H1 (cell line): ENCODE data around the gene ASPG. TPM values are rescaled to one million over a fixed set of nuclear protein-coding genes. Genes with fewer than 3 reads are reported as not detected.

Source experiments
- CTCF ChIA-PET: fragments of 300-600 bp; sonication (Branson Sonifier 250); formaldehyde crosslinking; loops from one replicate; lab custom pipeline; 2021; ENCODE audit not compliant: partially characterized antibody; lab: Charles Lee
- POLR2A ChIA-PET: fragments of 300-600 bp; sonication (Branson Sonifier 250); formaldehyde crosslinking; loops from one replicate; lab custom pipeline; 2021; ENCODE audit warnings: inconsistent platforms; ENCODE audit not compliant: partially characterized antibody; lab: Charles Lee
- DNase-seq, 2 experiments: peaks; one replicate each; pipeline versions ENCODE4 v3.0.0 to v3.0.0-alpha.2; 2010 to 2022; ENCODE audit warnings: low spot score in 2 of 2, low read depth in 1 of 2, mixed read lengths in 1 of 2
- FAIRE-seq: peaks from 2 replicates; lab custom pipeline; 2011; peaks lifted over from hg19 to GRCh38; lab: Jason Lieb, UNC
- H2AFZ ChIP-seq: 2 replicates; pipeline ENCODE4 v1.8.1; 2012; ENCODE audit warnings: low read length, inconsistent platforms
- H2AK5ac ChIP-seq: 2 replicates; pipeline ENCODE4 v1.6.1; 2013; ENCODE audit warnings: low read depth, low read length
- H2BK120ac ChIP-seq: replicated peaks from 2 replicates; pipeline ENCODE3; 2013; ENCODE audit warnings: low read depth, low read length, inconsistent platforms
- H2BK12ac ChIP-seq: 2 replicates; pipeline ENCODE4 v1.6.1; 2013; ENCODE audit warnings: low read depth, low read length
- H2BK15ac ChIP-seq: 2 replicates; pipeline ENCODE4 v1.6.1; 2013; ENCODE audit warnings: low read length
- H2BK20ac ChIP-seq: 2 replicates; pipeline ENCODE4 v1.6.1; 2013; ENCODE audit warnings: low read length
- H2BK5ac ChIP-seq: 2 replicates; pipeline ENCODE4 v1.6.1; 2013; ENCODE audit warnings: low read depth, low read length
- H3K14ac ChIP-seq: 2 replicates; pipeline ENCODE4 v1.6.1; 2013; ENCODE audit warnings: inconsistent platforms; ENCODE audit not compliant: insufficient read length
- H3K18ac ChIP-seq: 2 replicates; pipeline ENCODE4 v1.6.1; 2013; ENCODE audit warnings: low read length; ENCODE audit errors: extremely low read depth
- H3K23ac ChIP-seq: 2 replicates; pipeline ENCODE4 v1.6.1; 2013; ENCODE audit warnings: inconsistent platforms; ENCODE audit not compliant: insufficient read length
- H3K23me2 ChIP-seq: 2 replicates; pipeline ENCODE4 v1.6.1; 2013; ENCODE audit warnings: low read depth, low read length
- H3K27ac ChIP-seq: 2 replicates; pipeline ENCODE4 v1.6.1; 2011; ENCODE audit warnings: low read depth, low read length, inconsistent platforms
- H3K27me3 ChIP-seq, 4 experiments: replicated peaks in 1 of 4; 1 replicate in 1 of 4; 2 replicates in 3 of 4; pipeline versions ENCODE4 v1.6.1 to v1.8.1; 2011 to 2013; ENCODE audit warnings: low read length in 3 of 4, mild to moderate bottlenecking in 3 of 4, inconsistent platforms in 2 of 4, mixed read lengths in 2 of 4, moderate library complexity in 1 of 4; ENCODE audit not compliant: control insufficient read depth in 3 of 4, insufficient read depth in 3 of 4; ENCODE audit errors: extremely low read depth in 1 of 4
- H3K36me3 ChIP-seq, 4 experiments: 2 replicates each; pipeline versions ENCODE4 v1.6.1 to v1.8.1; 2011 to 2013; ENCODE audit warnings: mild to moderate bottlenecking in 4 of 4, low read length in 3 of 4, moderate library complexity in 2 of 4, control low read depth in 1 of 4, inconsistent platforms in 1 of 4; ENCODE audit not compliant: insufficient read depth in 4 of 4, control insufficient read depth in 2 of 4
- H3K4ac ChIP-seq: replicated peaks from 2 replicates; pipeline ENCODE3; 2013; ENCODE audit warnings: low read length, low read depth, mixed read lengths, inconsistent platforms; ENCODE audit not compliant: insufficient read length
- H3K4me1 ChIP-seq, 4 experiments: replicated peaks in 1 of 4; 1 replicate in 1 of 4; 2 replicates in 3 of 4; pipeline versions ENCODE4 v1.6.1 to v1.8.1; 2011 to 2013; ENCODE audit warnings: low read length in 3 of 4, inconsistent platforms in 2 of 4, mixed read lengths in 1 of 4; ENCODE audit not compliant: insufficient read depth in 4 of 4, control insufficient read depth in 3 of 4
- H3K4me2 ChIP-seq, 2 experiments: 2 replicates each; pipeline versions ENCODE4 v1.6.1 to v1.8.1; 2011 to 2013; ENCODE audit warnings: low read depth in 2 of 2, low read length in 2 of 2, control low read depth in 1 of 2, inconsistent platforms in 1 of 2, mild to moderate bottlenecking in 1 of 2; ENCODE audit not compliant: insufficient read depth in 1 of 2
- H3K4me3 ChIP-seq, 4 experiments: fragments of 200-600, 300-600 bp in 1 of 4; sonication (generic), shearing (Covaris generic), sonication (Bioruptor Twin) in 1 of 4; 2 replicates each; pipeline versions ENCODE4 v1.5.1 to v1.8.1; 2011 to 2016; ENCODE audit warnings: low read length in 4 of 4, low read depth in 3 of 4, control low read depth in 2 of 4, inconsistent platforms in 2 of 4, mild to moderate bottlenecking in 2 of 4, mixed read lengths in 1 of 4, moderate library complexity in 1 of 4; ENCODE audit not compliant: insufficient read depth in 2 of 4; ENCODE audit errors: extremely low read depth in 1 of 4
- H3K56ac ChIP-seq: replicated peaks from 2 replicates; pipeline ENCODE3; 2013; ENCODE audit warnings: low read depth, mild to moderate bottlenecking, mixed read lengths, low read length, inconsistent platforms; ENCODE audit not compliant: insufficient read length
- H3K79me1 ChIP-seq: 2 replicates; pipeline ENCODE4 v1.6.1; 2013; ENCODE audit warnings: low read depth, low read length, control low read depth
- H3K79me2 ChIP-seq, 2 experiments: 2 replicates each; pipeline versions ENCODE4 v1.6.1 to v1.8.1; 2012 to 2013; ENCODE audit warnings: low read length in 2 of 2, mild to moderate bottlenecking in 2 of 2, inconsistent platforms in 1 of 2; ENCODE audit not compliant: insufficient read depth in 2 of 2, control insufficient read depth in 1 of 2
- H3K9ac ChIP-seq, 4 experiments: replicated peaks in 1 of 4; 1 replicate in 1 of 4; 2 replicates in 3 of 4; pipeline versions ENCODE4 v1.6.1 to v1.8.1; 2011 to 2013; ENCODE audit warnings: low read depth in 3 of 4, low read length in 3 of 4, control low read depth in 2 of 4, mild to moderate bottlenecking in 2 of 4, moderate library complexity in 2 of 4, inconsistent platforms in 1 of 4; ENCODE audit errors: extremely low read depth in 1 of 4
- H3K9me3 ChIP-seq, 2 experiments: 2 replicates each; pipeline versions ENCODE4 v1.6.1 to v1.8.1; 2012 to 2013; ENCODE audit warnings: mild to moderate bottlenecking in 2 of 2, moderate library complexity in 2 of 2, control low read depth in 1 of 2, inconsistent platforms in 1 of 2, low read depth in 1 of 2, low read length in 1 of 2, mixed read lengths in 1 of 2; ENCODE audit not compliant: insufficient read depth in 2 of 2
- H4K20me1 ChIP-seq, 2 experiments: replicated peaks in 1 of 2; 2 replicates each; pipeline versions ENCODE3 to v1.8.1; 2011 to 2013; ENCODE audit warnings: inconsistent platforms in 2 of 2, low read length in 2 of 2, mild to moderate bottlenecking in 1 of 2; ENCODE audit not compliant: insufficient read depth in 2 of 2, control insufficient read depth in 1 of 2
- H4K5ac ChIP-seq: 2 replicates; pipeline ENCODE4 v1.6.1; 2013; ENCODE audit warnings: low read length, low read depth, mixed read lengths, inconsistent platforms; ENCODE audit not compliant: insufficient read length
- H4K8ac ChIP-seq: 2 replicates; pipeline ENCODE4 v1.8.0; 2013; ENCODE audit warnings: mild to moderate bottlenecking, moderate library complexity, low read length, inconsistent platforms; ENCODE audit not compliant: insufficient read depth; ENCODE audit errors: extremely low read depth
- H4K91ac ChIP-seq: replicated peaks from 2 replicates; pipeline ENCODE3; 2013; ENCODE audit warnings: low read length, mixed read lengths, inconsistent platforms; ENCODE audit not compliant: insufficient read length
- CEBPB ChIP-seq: IDR thresholded peaks from 2 replicates; pipeline ENCODE4 v1.6.1; 2012; ENCODE audit warnings: low read depth, low read length
- CREB1 ChIP-seq: IDR thresholded peaks from 2 replicates; pipeline ENCODE4 v1.6.1; 2012; ENCODE audit warnings: inconsistent platforms
- EZH2 ChIP-seq: fragments of 200-600 bp; sonication (generic); IDR thresholded peaks from 2 replicates; pipeline ENCODE4 v1.7.1; 2012; ENCODE audit warnings: low read depth, mild to moderate bottlenecking, moderate library complexity, low read length, inconsistent platforms; ENCODE audit not compliant: severe bottlenecking
- GABPA ChIP-seq: IDR thresholded peaks from 2 replicates; pipeline ENCODE4 v1.6.1; 2011; ENCODE audit warnings: mild to moderate bottlenecking, low read length, moderate library complexity, borderline replicate concordance; ENCODE audit not compliant: insufficient read depth
- HDAC6 ChIP-seq: IDR thresholded peaks from one replicate; pipeline ENCODE4 v1.7.1; 2012; ENCODE audit warnings: low read depth, mild to moderate bottlenecking, inconsistent platforms, low read length, moderate library complexity
- RBBP5 ChIP-seq: IDR thresholded peaks from 2 replicates; pipeline ENCODE4 v1.7.1; 2012; ENCODE audit warnings: low read depth, mild to moderate bottlenecking, inconsistent platforms, low read length, moderate library complexity, borderline replicate concordance
- RNF2 ChIP-seq: fragments of 200-900, 300-1000 bp; sonication (generic); IDR thresholded peaks from 2 replicates; pipeline ENCODE4 v1.7.1; 2016; ENCODE audit warnings: borderline replicate concordance, low read depth, mild to moderate bottlenecking, antibody characterized with exemption, low read length; ENCODE audit not compliant: poor library complexity, severe bottlenecking; ENCODE audit errors: missing control alignments
- WGBS, 2 experiments: shearing (Covaris generic) in 1 of 2; methylation state at CpG; one replicate each; pipeline versions ENCODE4 v1.1.6 to v1.1.7; 2013 to 2015; ENCODE audit warnings: low lambda C conversion rate in 2 of 2, mixed read lengths in 2 of 2, inconsistent platforms in 1 of 2, low coverage in 1 of 2, missing lambda C conversion rate in 1 of 2; ENCODE audit not compliant: insufficient replicate concordance in 2 of 2, insufficient coverage in 1 of 2, insufficient read length in 1 of 2; ENCODE audit errors: extremely low coverage in 1 of 2, missing lambda C conversion rate in 1 of 2; 5-methylcytosine and 5-hydroxymethylcytosine counted together
- polyA plus RNA-seq, 7 experiments: library from polyadenylated mRNA; depleted of rRNA in 3 of 7; stranded (reverse) in 5 of 7; unstranded in 2 of 7; fragments of >200 nt in 5 of 7; fragments of 200-250 nt in 2 of 7; gene quantifications; 1 replicate in 5 of 7; 2 replicates in 1 of 7; 4 replicates in 1 of 7; pipeline versions ENCODE4 v1.2.1 to v1.2.3, GENCODE V29; 2011 to 2013; ENCODE audit warnings: missing spikeins in 2 of 7, mixed read lengths in 2 of 7
- total RNA-seq: library from RNA; stranded (reverse); fragmentation: NEBNext Ultra II Directional; extraction: Animal tissue kit (Norgen Biotek cat#: 25700); gene quantifications from 2 replicates; pipeline ENCODE4 v1.2.1, GENCODE V29; 2021
- TF ChIP-seq, protein P1 (sequence below), 3 experiments: IDR thresholded peaks; 1 replicate in 2 of 3; 2 replicates in 1 of 3; pipeline versions ENCODE4 v1.5.1 to v1.6.1; 2011; ENCODE audit warnings: low read length in 3 of 3, mild to moderate bottlenecking in 3 of 3, inconsistent platforms in 2 of 3, low read depth in 1 of 3, moderate library complexity in 1 of 3; ENCODE audit not compliant: insufficient read depth in 1 of 3; ENCODE audit errors: control extremely low read depth in 1 of 3

ASPG gene
- total and polyA plus RNA-seq, 2 of the 8 experiments (the other 6 are each of a cell fraction or from before 2014, with no cell fraction given), result 0.34 to 0.59 TPM

DNA sequence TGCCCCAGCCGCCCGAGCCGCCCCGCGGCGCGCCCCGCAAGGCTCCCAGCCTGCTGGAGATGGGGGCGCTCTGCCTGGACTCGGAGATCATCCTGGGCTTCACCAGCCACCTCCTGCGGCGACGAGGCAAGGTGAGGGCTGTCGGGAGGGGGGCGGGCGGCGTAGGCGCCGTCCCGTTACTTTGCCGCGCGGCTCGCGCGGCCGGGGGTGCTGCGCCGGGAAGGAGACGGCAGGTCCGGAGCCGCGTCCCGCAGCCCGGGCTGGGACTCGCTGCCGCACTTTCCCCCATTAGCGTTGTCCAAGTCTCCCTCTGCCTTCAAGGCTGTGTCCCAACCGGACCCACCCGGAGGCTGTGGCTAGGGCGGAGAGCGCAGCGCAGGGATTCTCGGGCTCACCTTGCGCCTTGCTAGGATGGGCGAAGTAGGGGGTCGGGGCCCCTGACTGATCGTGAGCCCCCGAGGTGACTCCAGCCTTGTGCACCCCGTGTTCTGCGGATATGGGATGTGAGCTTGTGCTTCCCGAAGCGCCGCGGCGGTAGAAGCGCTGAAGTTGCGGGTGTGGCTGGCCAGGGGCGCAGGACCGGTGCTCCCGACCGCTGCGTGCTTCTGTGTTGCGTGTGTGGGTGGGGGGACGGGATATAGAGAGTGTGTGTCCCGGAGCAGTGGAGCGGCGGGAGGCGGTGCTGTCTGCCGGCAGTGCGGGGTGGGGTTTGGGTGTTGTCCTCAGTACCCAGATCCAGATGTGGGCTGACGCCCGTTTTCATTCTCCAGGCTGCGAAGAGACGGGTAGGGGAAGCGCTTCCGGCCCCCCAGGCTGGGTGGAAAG lies 51.2 kb downstream of the ASPG start:
- Histone ChIP-seq H3K23ac (no peak overlapping the region), H3K27ac (no peak overlapping the region), H4K91ac (no peak overlapping the region), H3K4me2 (peak overlapping the region; percentile 83 to 88), H3K14ac (no peak overlapping the region), H3K23me2 (peaks cover 31% of the 10 kb centered on the region), H2BK20ac (no peak overlapping the region), H4K20me1 (peaks cover 10 to 14% of the 10 kb centered on the region in 2 experiments), H3K36me3 (no peaks in the 10 kb centered on the region; a peak in 1 of 8 replicates), H2BK120ac (no peak overlapping the region), H2AK5ac (no peak overlapping the region), H2BK5ac (no peak overlapping the region), H3K79me1 (peaks cover 3% of the 10 kb centered on the region), H4K5ac (no peak overlapping the region), H3K56ac (no peak overlapping the region), H3K9ac (no peak overlapping the region), H3K4me1 (peaks cover 0 to 42% (median 31%) of the 10 kb centered on the region in 4 experiments; a peak in 6 of 7 replicates), H2BK15ac (no peak overlapping the region), H3K4me3 (peak overlapping the region; percentile 19 to 88 (median 40)), H3K9me3 (no peaks in the 10 kb centered on the region), H3K27me3 (peaks cover 21 to 35% (median 27%) of the 10 kb centered on the region in 4 experiments), H2BK12ac (no peak overlapping the region), H3K79me2 (peaks cover 0 to 26% of the 10 kb centered on the region in 2 experiments; a peak in 3 of 4 replicates), H3K18ac (no peak overlapping the region; the same call in 1 of the 2 replicates), H3K4ac (peak overlapping the region; percentile 53), H4K8ac (peak overlapping the region; percentile 64; the same call in 1 of the 2 replicates), H2AFZ (no peak overlapping the region)
- DNase-seq (peak in 1 of 2 experiments; percentile 59), FAIRE-seq (no peak)
- 7% methylated on average over 36 of the region's 77 CpGs; no CpG with 5 or more reads in 1 of the 2 experiments for WGBS, 2 experiments
- CTCF ChIA-PET, result interaction anchor here (0.6 to 1.4 kb wide), 5 partner anchors 13 to 690 kb away, joined by 3 to 5 read pairs (median 3); no protein-coding TSS in a partner anchor
- POLR2A ChIA-PET, result no interaction called here
- TF ChIP-seq CREB1 (no peak), RNF2 (peak; percentile 74), HDAC6 (no peak), EZH2 (peak; percentile 90), GABPA (no peak), RBBP5 (no peak), CEBPB (no peak)
- TF ChIP-seq, protein P1, sequence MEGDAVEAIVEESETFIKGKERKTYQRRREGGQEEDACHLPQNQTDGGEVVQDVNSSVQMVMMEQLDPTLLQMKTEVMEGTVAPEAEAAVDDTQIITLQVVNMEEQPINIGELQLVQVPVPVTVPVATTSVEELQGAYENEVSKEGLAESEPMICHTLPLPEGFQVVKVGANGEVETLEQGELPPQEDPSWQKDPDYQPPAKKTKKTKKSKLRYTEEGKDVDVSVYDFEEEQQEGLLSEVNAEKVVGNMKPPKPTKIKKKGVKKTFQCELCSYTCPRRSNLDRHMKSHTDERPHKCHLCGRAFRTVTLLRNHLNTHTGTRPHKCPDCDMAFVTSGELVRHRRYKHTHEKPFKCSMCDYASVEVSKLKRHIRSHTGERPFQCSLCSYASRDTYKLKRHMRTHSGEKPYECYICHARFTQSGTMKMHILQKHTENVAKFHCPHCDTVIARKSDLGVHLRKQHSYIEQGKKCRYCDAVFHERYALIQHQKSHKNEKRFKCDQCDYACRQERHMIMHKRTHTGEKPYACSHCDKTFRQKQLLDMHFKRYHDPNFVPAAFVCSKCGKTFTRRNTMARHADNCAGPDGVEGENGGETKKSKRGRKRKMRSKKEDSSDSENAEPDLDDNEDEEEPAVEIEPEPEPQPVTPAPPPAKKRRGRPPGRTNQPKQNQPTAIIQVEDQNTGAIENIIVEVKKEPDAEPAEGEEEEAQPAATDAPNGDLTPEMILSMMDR (IDR thresholded peaks at IDR 0.05; ENCODE audit: control extremely low read depth in 1 of 3, insufficient read depth in 1 of 3, low read depth in 1 of 3, low read length in 3 of 3), result no peak
